WTC11 (cell line): ENCODE results near the gene KLHL40.

Experiments
- AFF4 ChIP-seq: sonication (generic); formaldehyde crosslinking; IDR thresholded peaks from 2 replicates; pipeline ENCODE4 v1.8.1; 2023; ENCODE audit warnings: mild to moderate bottlenecking, missing genetic modification reagents, borderline replicate concordance
- CBFB ChIP-seq: sonication (generic); formaldehyde crosslinking; IDR thresholded peaks from 2 replicates; pipeline ENCODE4 v1.8.1; 2022; ENCODE audit warnings: mild to moderate bottlenecking, low read depth, missing genetic modification reagents
- CTCF ChIP-seq: fragments of 200-600 bp; IDR thresholded peaks from 2 replicates; pipeline ENCODE4 v1.8.0; 2022; ENCODE audit warnings: antibody characterized with exemption
- E2F4 ChIP-seq: sonication (generic); formaldehyde crosslinking; IDR thresholded peaks from 2 replicates; pipeline ENCODE4 v1.8.1; 2022; ENCODE audit warnings: low read depth, mild to moderate bottlenecking, moderate library complexity, missing genetic modification reagents, borderline replicate concordance
- ESRRA ChIP-seq: sonication (generic); formaldehyde crosslinking; IDR thresholded peaks from 2 replicates; pipeline ENCODE4 v1.8.1; 2022; ENCODE audit warnings: mild to moderate bottlenecking, missing genetic modification reagents, borderline replicate concordance
- NR2C2 ChIP-seq: sonication (generic); formaldehyde crosslinking; IDR thresholded peaks from 2 replicates; pipeline ENCODE4 v1.8.0; 2022; ENCODE audit warnings: mild to moderate bottlenecking, missing genetic modification reagents
- SMAD3 ChIP-seq: sonication (generic); formaldehyde crosslinking; IDR thresholded peaks from 2 replicates; pipeline ENCODE4 v1.8.0; 2022; ENCODE audit warnings: missing genetic modification reagents, mild to moderate bottlenecking, borderline replicate concordance
- SMAD4 ChIP-seq: sonication (generic); formaldehyde crosslinking; IDR thresholded peaks from 2 replicates; pipeline ENCODE4 v1.8.0; 2022; ENCODE audit warnings: mild to moderate bottlenecking, missing genetic modification reagents
- TEAD4 ChIP-seq: sonication (generic); formaldehyde crosslinking; IDR thresholded peaks from 2 replicates; pipeline ENCODE4 v1.8.0; 2022; ENCODE audit warnings: mild to moderate bottlenecking, missing genetic modification reagents
- ZNF671 ChIP-seq: fragments of 250-450 bp; sonication (Bioruptor Pico); IDR thresholded peaks from 2 replicates; pipeline ENCODE4 v1.8.0; 2021; ENCODE audit warnings: mild to moderate bottlenecking

- TF ChIP-seq AFF4 (no peak), SMAD4 (CRISPR knock-in tag) (no peak), E2F4 (CRISPR knock-in tag) (no peak), NR2C2 (no peak), CBFB (no peak), ZNF671 (no peak), CTCF (no peak), ESRRA (CRISPR knock-in tag) (no peak), TEAD4 (CRISPR knock-in tag) (no peak), SMAD3 (no peak)
Measured at GRCh38 chr3:42672515-42672914, 12.8 kb upstream of the KLHL40 start.
